ENCODE results near the gene SMARCAD1. TPM values are rescaled to one million over a fixed set of nuclear protein-coding genes. Genes with fewer than 3 reads are reported as not detected.

SMARCAD1 gene
- polyA plus RNA-seq, 1 of the 3 experiments (the other 2 are of a cell fraction): 10.7 TPM

DNA sequence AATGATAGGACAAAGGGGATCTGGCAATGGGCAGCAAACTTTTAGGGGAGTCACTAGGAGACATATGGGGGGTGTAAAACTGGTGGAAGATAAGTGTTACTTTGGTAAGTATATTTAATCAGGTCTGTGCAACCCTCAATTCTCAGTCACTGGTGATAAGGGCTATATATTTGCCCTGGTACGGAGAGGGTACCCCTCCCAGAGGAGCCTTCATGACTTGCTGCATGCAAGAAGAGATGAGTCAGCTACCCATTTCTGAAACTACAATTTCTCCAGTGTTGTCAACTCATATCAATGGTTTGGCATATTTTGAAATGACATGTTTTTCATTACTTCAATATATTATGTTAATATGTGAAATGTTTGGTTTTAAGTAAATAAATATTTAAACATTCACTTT, 14.3 kb downstream of the SMARCAD1 start:
- DNase-seq: no peak
- Histone ChIP-seq H3K9ac (no peak overlapping the region), H3K4me2 (no peak overlapping the region), H4K20me1 (ENCODE audit: insufficient read depth) (peaks cover 5% of the 10 kb centered on the region; the same call in 1 of the 2 replicates), H3K27me3 (ENCODE audit: insufficient read depth) (no peaks in the 10 kb centered on the region), H3K79me2 (ENCODE audit: insufficient read depth) (peaks cover 95% of the 10 kb centered on the region), H3K27ac (ENCODE audit: low read depth in 2 of 2, low read length in 1 of 2) (no peak overlapping the region), H3K9me2 (no peaks in the 10 kb centered on the region), H3K9me3 (no peaks in the 10 kb centered on the region), H3K36me3 (replicated peaks in 1 of 2; ENCODE audit: control insufficient read depth in 1 of 2, insufficient read depth in 2 of 2, low read length in 1 of 2) (peaks cover 58 to 60% of the 10 kb centered on the region in 2 experiments), H3F3A (replicated peaks; ENCODE audit: insufficient read depth) (no peaks in the 10 kb centered on the region), H3K4me1 (ENCODE audit: control insufficient read depth in 1 of 2, insufficient read depth in 2 of 2, low read depth in 1 of 2, low read length in 1 of 2) (no peaks in the 10 kb centered on the region), H3K4me3 (ENCODE audit: low read depth in 2 of 2, low read length in 1 of 2) (no peak overlapping the region), H2AFZ (ENCODE audit: low read depth) (no peak overlapping the region)
- ChIA-PET POLR2A (no interaction called here), CTCF (no interaction called here)
- TF ChIP-seq FOSL2 (IDR thresholded peaks at IDR 0.05; ENCODE audit: borderline replicate concordance, low read depth): no peak
- no peak for TF ChIP-seq RCOR1 (IDR thresholded peaks at IDR 0.05; ENCODE audit: low read length)
- no peak for TF ChIP-seq MEF2A (IDR thresholded peaks at IDR 0.05; ENCODE audit: borderline replicate concordance, low read depth)
- TF ChIP-seq, protein P1, sequence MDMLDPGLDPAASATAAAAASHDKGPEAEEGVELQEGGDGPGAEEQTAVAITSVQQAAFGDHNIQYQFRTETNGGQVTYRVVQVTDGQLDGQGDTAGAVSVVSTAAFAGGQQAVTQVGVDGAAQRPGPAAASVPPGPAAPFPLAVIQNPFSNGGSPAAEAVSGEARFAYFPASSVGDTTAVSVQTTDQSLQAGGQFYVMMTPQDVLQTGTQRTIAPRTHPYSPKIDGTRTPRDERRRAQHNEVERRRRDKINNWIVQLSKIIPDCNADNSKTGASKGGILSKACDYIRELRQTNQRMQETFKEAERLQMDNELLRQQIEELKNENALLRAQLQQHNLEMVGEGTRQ (IDR thresholded peaks at IDR 0.05; ENCODE audit: borderline replicate concordance, low read depth, low read length): no peak
- no peak for TF ChIP-seq FOXJ3 (CRISPR knock-in tag; IDR thresholded peaks at IDR 0.05)
- no peak for TF ChIP-seq FOXM1 (IDR thresholded peaks at IDR 0.05; ENCODE audit: low read depth)
- TF ChIP-seq, protein P2, sequence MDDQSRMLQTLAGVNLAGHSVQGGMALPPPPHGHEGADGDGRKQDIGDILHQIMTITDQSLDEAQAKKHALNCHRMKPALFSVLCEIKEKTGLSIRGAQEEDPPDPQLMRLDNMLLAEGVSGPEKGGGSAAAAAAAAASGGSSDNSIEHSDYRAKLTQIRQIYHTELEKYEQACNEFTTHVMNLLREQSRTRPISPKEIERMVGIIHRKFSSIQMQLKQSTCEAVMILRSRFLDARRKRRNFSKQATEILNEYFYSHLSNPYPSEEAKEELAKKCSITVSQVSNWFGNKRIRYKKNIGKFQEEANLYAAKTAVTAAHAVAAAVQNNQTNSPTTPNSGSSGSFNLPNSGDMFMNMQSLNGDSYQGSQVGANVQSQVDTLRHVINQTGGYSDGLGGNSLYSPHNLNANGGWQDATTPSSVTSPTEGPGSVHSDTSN (IDR thresholded peaks at IDR 0.05): no peak
- TF ChIP-seq POLR2AphosphoS5 (IDR thresholded peaks at IDR 0.05; ENCODE audit: low read depth, low read length): no peak
- TF ChIP-seq SMC3 (IDR thresholded peaks at IDR 0.05; ENCODE audit: low read depth, low read length): no peak
- no peak for TF ChIP-seq JUND (IDR thresholded peaks at IDR 0.05)
- no peak for TF ChIP-seq YY1 (IDR thresholded peaks at IDR 0.05; ENCODE audit: low read depth)
- no peak for TF ChIP-seq GATA2 (CRISPR knock-in tag; IDR thresholded peaks at IDR 0.05)
- no peak for TF ChIP-seq RAD21 (IDR thresholded peaks at IDR 0.05; ENCODE audit: low read length)
- TF ChIP-seq, protein P3, sequence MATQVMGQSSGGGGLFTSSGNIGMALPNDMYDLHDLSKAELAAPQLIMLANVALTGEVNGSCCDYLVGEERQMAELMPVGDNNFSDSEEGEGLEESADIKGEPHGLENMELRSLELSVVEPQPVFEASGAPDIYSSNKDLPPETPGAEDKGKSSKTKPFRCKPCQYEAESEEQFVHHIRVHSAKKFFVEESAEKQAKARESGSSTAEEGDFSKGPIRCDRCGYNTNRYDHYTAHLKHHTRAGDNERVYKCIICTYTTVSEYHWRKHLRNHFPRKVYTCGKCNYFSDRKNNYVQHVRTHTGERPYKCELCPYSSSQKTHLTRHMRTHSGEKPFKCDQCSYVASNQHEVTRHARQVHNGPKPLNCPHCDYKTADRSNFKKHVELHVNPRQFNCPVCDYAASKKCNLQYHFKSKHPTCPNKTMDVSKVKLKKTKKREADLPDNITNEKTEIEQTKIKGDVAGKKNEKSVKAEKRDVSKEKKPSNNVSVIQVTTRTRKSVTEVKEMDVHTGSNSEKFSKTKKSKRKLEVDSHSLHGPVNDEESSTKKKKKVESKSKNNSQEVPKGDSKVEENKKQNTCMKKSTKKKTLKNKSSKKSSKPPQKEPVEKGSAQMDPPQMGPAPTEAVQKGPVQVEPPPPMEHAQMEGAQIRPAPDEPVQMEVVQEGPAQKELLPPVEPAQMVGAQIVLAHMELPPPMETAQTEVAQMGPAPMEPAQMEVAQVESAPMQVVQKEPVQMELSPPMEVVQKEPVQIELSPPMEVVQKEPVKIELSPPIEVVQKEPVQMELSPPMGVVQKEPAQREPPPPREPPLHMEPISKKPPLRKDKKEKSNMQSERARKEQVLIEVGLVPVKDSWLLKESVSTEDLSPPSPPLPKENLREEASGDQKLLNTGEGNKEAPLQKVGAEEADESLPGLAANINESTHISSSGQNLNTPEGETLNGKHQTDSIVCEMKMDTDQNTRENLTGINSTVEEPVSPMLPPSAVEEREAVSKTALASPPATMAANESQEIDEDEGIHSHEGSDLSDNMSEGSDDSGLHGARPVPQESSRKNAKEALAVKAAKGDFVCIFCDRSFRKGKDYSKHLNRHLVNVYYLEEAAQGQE (IDR thresholded peaks at IDR 0.05; ENCODE audit: low read depth, low read length): no peak
- no peak for TF ChIP-seq TAF1 (IDR thresholded peaks at IDR 0.05; ENCODE audit: borderline replicate concordance, low read depth, low read length)
- TF ChIP-seq NRF1 (IDR thresholded peaks at IDR 0.05; ENCODE audit: low read depth, low read length): no peak
- no peak for TF ChIP-seq CTCF (IDR thresholded peaks at IDR 0.05)
- WGBS (ENCODE audit: low lambda C conversion rate): 90% methylated on average over 1 of the region's 1 CpG
